D721Med (cell line): ENCODE data around the gene ABCC2.

Source experiments
- DNase-seq: peaks from one replicate; pipeline ENCODE4 v3.0.0; 2011; ENCODE audit warnings: low spot score; ENCODE audit not compliant: insufficient read length
- FAIRE-seq: peaks from 2 replicates; lab custom pipeline; 2011; peaks lifted over from hg19 to GRCh38; lab: Jason Lieb, UNC
- CTCF ChIP-seq: IDR thresholded peaks from 2 replicates; pipeline ENCODE4 v1.5.1; 2012; ENCODE audit warnings: mild to moderate bottlenecking, control low read depth; ENCODE audit not compliant: insufficient read depth; ENCODE audit errors: missing control alignments

ABCC2 gene

GRCh38 chr10:99872367-99873162 is 90.1 kb downstream of the ABCC2 start:
- no peak for FAIRE-seq
- DNase-seq, result no peak
- TF ChIP-seq CTCF, result no peak

GRCh38 chr10:99873846-99874245 is 91.4 kb downstream of the ABCC2 start:
- no peak for TF ChIP-seq CTCF
- no peak for FAIRE-seq
- no peak for DNase-seq

GRCh38 chr10:99874341-99875085 is 92.1 kb downstream of the ABCC2 start:
- no peak for TF ChIP-seq CTCF
- DNase-seq (no peak), FAIRE-seq (no peak)

GRCh38 chr10:99875473-99875872 is 93.0 kb downstream of the ABCC2 start:
- FAIRE-seq, result no peak
- no peak for TF ChIP-seq CTCF
- no peak for DNase-seq

GRCh38 chr10:99880080-99880835 is 97.8 kb downstream of the ABCC2 start:
- TF ChIP-seq CTCF, result no peak
- FAIRE-seq (no peak), DNase-seq (no peak)

GRCh38 chr10:99881371-99881770 is 98.9 kb downstream of the ABCC2 start:
- FAIRE-seq, result no peak
- DNase-seq, result no peak
- no peak for TF ChIP-seq CTCF
